Mesenchymal stem cell (in vitro differentiated cells and primary cell): ENCODE measurements around the gene SF3A1.

Experiments used
- DNase-seq: peaks from one replicate; pipeline ENCODE4 v3.0.0-alpha.2; 2013
- H2AFZ ChIP-seq: one replicate; pipeline ENCODE4 v1.6.1; 2013; ENCODE audit warnings: low read depth, mild to moderate bottlenecking, control low read depth, inconsistent platforms, low read length, moderate library complexity
- H2AK5ac ChIP-seq: 2 replicates; pipeline ENCODE4 v1.6.1; 2013; ENCODE audit warnings: low read length, moderate library complexity, mild to moderate bottlenecking, inconsistent platforms; ENCODE audit not compliant: severe bottlenecking
- H2BK120ac ChIP-seq: one replicate; pipeline ENCODE4 v1.6.1; 2013; ENCODE audit warnings: low read depth, mild to moderate bottlenecking, inconsistent platforms, low read length, moderate library complexity
- H2BK12ac ChIP-seq, 2 experiments: one replicate each; pipeline ENCODE4 v1.6.1; 2013; ENCODE audit warnings: inconsistent platforms in 2 of 2, low read length in 2 of 2, mild to moderate bottlenecking in 2 of 2, moderate library complexity in 2 of 2, control low read depth in 1 of 2
- H2BK15ac ChIP-seq: one replicate; pipeline ENCODE4 v1.6.1; 2013; ENCODE audit warnings: mild to moderate bottlenecking, low read depth, inconsistent platforms; ENCODE audit not compliant: poor library complexity, severe bottlenecking
- H2BK5ac ChIP-seq: 2 replicates; pipeline ENCODE4 v1.6.1; 2013; ENCODE audit warnings: low read depth, mild to moderate bottlenecking, low read length, control low read depth, inconsistent platforms; ENCODE audit not compliant: poor library complexity, severe bottlenecking
- H3K14ac ChIP-seq, 2 experiments: one replicate each; pipeline ENCODE4 v1.6.1; 2013; ENCODE audit warnings: inconsistent platforms in 2 of 2, low read length in 2 of 2, control low read depth in 1 of 2, mild to moderate bottlenecking in 1 of 2, moderate library complexity in 1 of 2
- H3K18ac ChIP-seq, 2 experiments: one replicate each; pipeline ENCODE4 v1.6.1; 2013; ENCODE audit warnings: inconsistent platforms in 2 of 2, low read length in 2 of 2, control low read depth in 1 of 2, low read depth in 1 of 2, mild to moderate bottlenecking in 1 of 2
- H3K23ac ChIP-seq, 2 experiments: one replicate each; pipeline ENCODE4 v1.6.1; 2013; ENCODE audit warnings: inconsistent platforms in 2 of 2, low read length in 2 of 2, mild to moderate bottlenecking in 2 of 2, moderate library complexity in 2 of 2, control low read depth in 1 of 2
- H3K27ac ChIP-seq: 2 replicates; pipeline ENCODE4 v1.5.1; 2013; ENCODE audit warnings: mild to moderate bottlenecking, moderate library complexity, low read length, control low read depth, inconsistent platforms; ENCODE audit not compliant: poor library complexity, severe bottlenecking
- H3K27me3 ChIP-seq, 2 experiments: 2 replicates each; pipeline versions ENCODE4 v1.6.1 to v1.7.0; 2013; ENCODE audit warnings: low read length in 2 of 2, mild to moderate bottlenecking in 2 of 2, moderate library complexity in 2 of 2, control low read depth in 1 of 2, inconsistent platforms in 1 of 2; ENCODE audit not compliant: control insufficient read depth in 1 of 2, insufficient read depth in 1 of 2
- H3K36me3 ChIP-seq, 2 experiments: 2 replicates each; pipeline versions ENCODE4 v1.6.1 to v1.7.0; 2013; ENCODE audit warnings: low read length in 2 of 2, control low read depth in 1 of 2, inconsistent platforms in 1 of 2, low read depth in 1 of 2, mild to moderate bottlenecking in 1 of 2; ENCODE audit not compliant: insufficient read depth in 2 of 2, control insufficient read depth in 1 of 2
- H3K4ac ChIP-seq, 2 experiments: one replicate each; pipeline ENCODE4 v1.6.1; 2013; ENCODE audit warnings: inconsistent platforms in 2 of 2, low read length in 2 of 2, mild to moderate bottlenecking in 2 of 2, moderate library complexity in 2 of 2, control low read depth in 1 of 2, low read depth in 1 of 2
- H3K4me1 ChIP-seq: 2 replicates; pipeline ENCODE4 v1.6.1; 2013; ENCODE audit warnings: low read depth, low read length, control low read depth; ENCODE audit not compliant: control insufficient read depth, insufficient read depth
- H3K4me2 ChIP-seq: 2 replicates; pipeline ENCODE4 v1.6.1; 2013; ENCODE audit warnings: low read length, mild to moderate bottlenecking, inconsistent platforms; ENCODE audit not compliant: poor library complexity, severe bottlenecking
- H3K4me3 ChIP-seq, 2 experiments: 2 replicates each; pipeline versions ENCODE4 v1.5.1 to v1.7.0; 2013; ENCODE audit warnings: low read length in 2 of 2, mild to moderate bottlenecking in 2 of 2, control low read depth in 1 of 2, low read depth in 1 of 2; ENCODE audit not compliant: insufficient read depth in 1 of 2
- H3K79me1 ChIP-seq: replicated peaks from 2 replicates; pipeline ENCODE4 v1.6.1; 2013; ENCODE audit warnings: mild to moderate bottlenecking, control low read depth, low read length, inconsistent platforms; ENCODE audit not compliant: poor library complexity, severe bottlenecking
- H3K9ac ChIP-seq: 2 replicates; pipeline ENCODE4 v1.7.0; 2013; ENCODE audit warnings: mild to moderate bottlenecking, low read length, moderate library complexity
- H3K9me3 ChIP-seq: 2 replicates; pipeline ENCODE4 v1.7.0; 2013; ENCODE audit warnings: mild to moderate bottlenecking, low read length; ENCODE audit not compliant: control insufficient read depth
- H4K8ac ChIP-seq: one replicate; pipeline ENCODE4 v1.6.1; 2013; ENCODE audit warnings: inconsistent platforms, mild to moderate bottlenecking, low read length, moderate library complexity
- H4K91ac ChIP-seq: one replicate; pipeline ENCODE4 v1.6.1; 2013; ENCODE audit warnings: mild to moderate bottlenecking, low read length, inconsistent platforms
- WGBS: methylation state at CpG from one replicate; pipeline ENCODE4 v1.1.7; 2013; ENCODE audit warnings: mixed read lengths; 5-methylcytosine and 5-hydroxymethylcytosine counted together

Gene SF3A1

GRCh38 chr22:30400159-30400558 lies 43.5 kb upstream of the SF3A1 start:
- H3K9ac ChIP-seq: no peak overlapping the region
- peaks cover 25% of the 10 kb centered on the region for H3K4me1 ChIP-seq
- H3K14ac ChIP-seq: no peak overlapping the region
- peaks cover 2 to 13% of the 10 kb centered on the region in 2 experiments for H3K36me3 ChIP-seq
- H3K4me2 ChIP-seq: no peak overlapping the region
- H3K23ac ChIP-seq: no peak overlapping the region
- no peak overlapping the region for H2BK15ac ChIP-seq
- no peak overlapping the region for H3K4ac ChIP-seq
- H2BK12ac ChIP-seq: no peak overlapping the region
- H4K8ac ChIP-seq: no peak overlapping the region
- no peak overlapping the region for H3K18ac ChIP-seq
- no peak overlapping the region for H3K4me3 ChIP-seq
- no peak overlapping the region for H2BK120ac ChIP-seq
- 100% methylated on average over 1 of the region's 1 CpG for WGBS
- no peak overlapping the region for H2AFZ ChIP-seq
- DNase-seq: no peak
- H4K91ac ChIP-seq: no peak overlapping the region
- H3K27ac ChIP-seq: no peak overlapping the region
- no peaks in the 10 kb centered on the region for H3K27me3 ChIP-seq
- H2AK5ac ChIP-seq: no peak overlapping the region
- H3K79me1 ChIP-seq: peaks cover 34% of the 10 kb centered on the region
- no peaks in the 10 kb centered on the region for H3K9me3 ChIP-seq
- H2BK5ac ChIP-seq: no peak overlapping the region

GRCh38 chr22:30399718-30400117 lies 43.0 kb upstream of the SF3A1 start:
- Histone ChIP-seq H2BK12ac (no peak overlapping the region), H3K23ac (no peak overlapping the region), H3K18ac (no peak overlapping the region), H2BK15ac (no peak overlapping the region), H2BK120ac (no peak overlapping the region), H2BK5ac (no peak overlapping the region), H3K27ac (no peak overlapping the region), H3K4me3 (peak overlapping the region in 1 of 2 experiments; percentile 23), H4K91ac (no peak overlapping the region), H3K79me1 (peaks cover 34% of the 10 kb centered on the region), H3K14ac (no peak overlapping the region), H2AK5ac (no peak overlapping the region), H3K4ac (no peak overlapping the region), H3K27me3 (no peaks in the 10 kb centered on the region), H3K4me1 (peaks cover 25% of the 10 kb centered on the region), H2AFZ (no peak overlapping the region), H3K36me3 (peaks cover 2 to 13% of the 10 kb centered on the region in 2 experiments), H3K9me3 (no peaks in the 10 kb centered on the region), H3K4me2 (no peak overlapping the region), H4K8ac (no peak overlapping the region), H3K9ac (peak overlapping the region; percentile 54)
- no peak for DNase-seq
- 96% methylated on average over 4 of the region's 5 CpGs for WGBS

- Histone ChIP-seq H2BK5ac (no peak overlapping the region), H3K4ac (no peak overlapping the region), H4K91ac (no peak overlapping the region), H4K8ac (no peak overlapping the region), H3K9me3 (no peaks in the 10 kb centered on the region), H3K4me2 (no peak overlapping the region), H3K18ac (no peak overlapping the region), H3K27me3 (no peaks in the 10 kb centered on the region), H3K79me1 (peaks cover 34% of the 10 kb centered on the region), H2AK5ac (no peak overlapping the region), H3K14ac (no peak overlapping the region), H3K4me1 (peaks cover 25% of the 10 kb centered on the region), H2AFZ (no peak overlapping the region), H2BK12ac (no peak overlapping the region), H3K9ac (peak overlapping the region; percentile 54), H3K23ac (no peak overlapping the region), H2BK15ac (no peak overlapping the region), H3K36me3 (peaks cover 2 to 10% of the 10 kb centered on the region in 2 experiments), H2BK120ac (no peak overlapping the region), H3K27ac (no peak overlapping the region), H3K4me3 (peak overlapping the region in 1 of 2 experiments; percentile 82)
- DNase-seq: no peak
- 88% methylated on average over 18 of the region's 25 CpGs for WGBS
Observed at GRCh38 chr22:30398685-30399680, 42.3 kb upstream of the SF3A1 start.
